HG03521 (cell line): ENCODE measurements around the gene SYNE1.
"Not testable (repeated sequence)": the region's sequence is repeated elsewhere in the genome, so short reads cannot be mapped to it uniquely, and the experiment has no call there.

Experiments used
- ATAC-seq: cut with Tn5 transposase; IDR thresholded peaks from one replicate; pipeline ENCODE4 v1.9.1; 2021; ENCODE audit warnings: mild to moderate bottlenecking, moderate library complexity; ENCODE audit not compliant: unreplicated experiment

Gene SYNE1

GRCh38 chr6:152625213-152625612 lies 11.9 kb downstream of the SYNE1 start:
- no peak for ATAC-seq

GRCh38 chr6:152614776-152615175 lies 22.4 kb downstream of the SYNE1 start:
- not testable (repeated sequence) for ATAC-seq

- no peak for ATAC-seq
Measured at GRCh38 chr6:152609125-152609670, 28.0 kb downstream of the SYNE1 start.

GRCh38 chr6:152605941-152606340 lies 31.2 kb downstream of the SYNE1 start:
- no peak for ATAC-seq

- ATAC-seq = no peak
Measured at GRCh38 chr6:152605342-152605741, 31.8 kb downstream of the SYNE1 start.

GRCh38 chr6:152603911-152604310 lies 33.3 kb downstream of the SYNE1 start:
- no peak for ATAC-seq

GRCh38 chr6:152600022-152600421 lies 37.1 kb downstream of the SYNE1 start:
- ATAC-seq = no peak

GRCh38 chr6:152598901-152599537 lies 38.1 kb downstream of the SYNE1 start:
- ATAC-seq = no peak

GRCh38 chr6:152598421-152598820 lies 38.7 kb downstream of the SYNE1 start:
- ATAC-seq = no peak

GRCh38 chr6:152596726-152597125 lies 40.4 kb downstream of the SYNE1 start:
- no peak for ATAC-seq

- ATAC-seq = no peak
Measured at GRCh38 chr6:152595499-152595898, 41.7 kb downstream of the SYNE1 start.

GRCh38 chr6:152594701-152595100 lies 42.5 kb downstream of the SYNE1 start:
- no peak for ATAC-seq

- no peak for ATAC-seq
Measured at GRCh38 chr6:152588456-152588855, 48.7 kb downstream of the SYNE1 start.

GRCh38 chr6:152587473-152587872 lies 49.7 kb downstream of the SYNE1 start:
- no peak for ATAC-seq

GRCh38 chr6:152585236-152585635 lies 51.9 kb downstream of the SYNE1 start:
- ATAC-seq = no peak

- ATAC-seq = no peak
Measured at GRCh38 chr6:152583888-152584287, 53.3 kb downstream of the SYNE1 start.

GRCh38 chr6:152576525-152576924 lies 60.6 kb downstream of the SYNE1 start:
- no peak for ATAC-seq

GRCh38 chr6:152575621-152576150 lies 61.5 kb downstream of the SYNE1 start:
- ATAC-seq = no peak

GRCh38 chr6:152575161-152575560 lies 62.0 kb downstream of the SYNE1 start:
- no peak for ATAC-seq

- no peak for ATAC-seq
Measured at GRCh38 chr6:152573762-152574161, 63.4 kb downstream of the SYNE1 start.

GRCh38 chr6:152572338-152573088 lies 64.6 kb downstream of the SYNE1 start:
- no peak for ATAC-seq

GRCh38 chr6:152571943-152572337 lies 65.2 kb downstream of the SYNE1 start:
- no peak for ATAC-seq
